Ascending aorta (tissue), 2 donors: ENCODE measurements around the gene DPP8. TPM values are rescaled to one million over a fixed set of nuclear protein-coding genes. Genes with fewer than 3 reads are reported as not detected.

Experiments
- DNase-seq, 2 donors: peaks; one replicate each; pipeline ENCODE4 v3.0.0-alpha.2; 2019; ENCODE audit warnings: low spot score in 2 of 2
- H3K27ac ChIP-seq, 2 donors: fragments of 200-600 bp; sonication (generic); one replicate each; pipeline ENCODE4 v1.5.1; 2016 to 2017; ENCODE audit warnings: mild to moderate bottlenecking in 1 of 2
- H3K27me3 ChIP-seq: fragments of 200-600 bp; sonication (generic); one replicate; pipeline ENCODE4 v1.5.1; 2017
- H3K36me3 ChIP-seq, 2 donors: fragments of 200-600 bp; sonication (generic); one replicate each; pipeline ENCODE4 v1.5.1; 2016
- H3K4me1 ChIP-seq, 2 donors: fragments of 200-600 bp; sonication (generic); one replicate each; pipeline ENCODE4 v1.5.1; 2016 to 2017; ENCODE audit warnings: mild to moderate bottlenecking in 1 of 2
- H3K4me3 ChIP-seq, 2 donors: fragments of 200-600 bp; sonication (generic); one replicate each; pipeline ENCODE4 v1.5.1; 2016 to 2017; ENCODE audit warnings: mild to moderate bottlenecking in 1 of 2
- H3K9me3 ChIP-seq, 2 donors: fragments of 200-600 bp; sonication (generic); one replicate each; pipeline ENCODE4 v1.5.1; 2016
- CTCF ChIP-seq, 3 experiments: fragments of 200-600 bp in 2 of 3; fragments of 450-650 bp in 1 of 3; sonication (generic) in 2 of 3; IDR thresholded peaks; one replicate each; pipeline ENCODE4 v1.5.1; 2016 to 2019; ENCODE audit warnings: antibody characterized with exemption in 3 of 3, mild to moderate bottlenecking in 1 of 3, moderate library complexity in 1 of 3
- intact Hi-C: fragments of 100-400 bp; cut with DNase I; formaldehyde crosslinking; loops from one replicate; pipeline ENCODE4 v1.15.1; 2023
- total RNA-seq: library from RNA; depleted of rRNA; stranded (reverse); fragments of >200 nt; gene quantifications from one replicate; pipeline ENCODE4 v1.1.0, GENCODE V29; 2016

Gene DPP8
- total RNA-seq, 1 donor from 2014 or later = 69.0 TPM

- Histone ChIP-seq H3K4me1 (peaks cover 0 to 16% of the 10 kb centered on the region in 2 donors), H3K27me3 (peaks cover 5% of the 10 kb centered on the region), H3K36me3 (no peaks in the 10 kb centered on the region), H3K9me3 (no peaks in the 10 kb centered on the region), H3K27ac (no peak overlapping the region), H3K4me3 (no peak overlapping the region)
- peak in 1 of 2 donors; percentile 9 for DNase-seq
- intact Hi-C loops = no loop called here
- no peak for TF ChIP-seq CTCF (IDR thresholded peaks at IDR 0.05)
Measured at GRCh38 chr15:65423976-65424679, 93.4 kb downstream of the DPP8 start.

GRCh38 chr15:65423150-65423975 is 94.1 kb downstream of the DPP8 start:
- H3K4me1 ChIP-seq = peaks cover 0 to 16% of the 10 kb centered on the region in 2 donors
- intact Hi-C loops = no loop called here
- no peaks in the 10 kb centered on the region for H3K36me3 ChIP-seq
- no peaks in the 10 kb centered on the region for H3K9me3 ChIP-seq
- peak overlapping the region in 1 of 2 donors; percentile 83 for H3K4me3 ChIP-seq
- no peak overlapping the region for H3K27ac ChIP-seq
- DNase-seq = peak in 1 of 2 donors; percentile 47
- TF ChIP-seq CTCF (IDR thresholded peaks at IDR 0.05) = no peak
- peaks cover 5% of the 10 kb centered on the region for H3K27me3 ChIP-seq

- no peak for DNase-seq
- peaks cover 5% of the 10 kb centered on the region for H3K27me3 ChIP-seq
- no peaks in the 10 kb centered on the region for H3K9me3 ChIP-seq
- H3K4me1 ChIP-seq = peaks cover 0 to 16% of the 10 kb centered on the region in 2 donors
- intact Hi-C loops = no loop called here
- peak overlapping the region; percentile 66 to 83 for H3K4me3 ChIP-seq
- TF ChIP-seq CTCF (IDR thresholded peaks at IDR 0.05) = no peak
- H3K27ac ChIP-seq = no peak overlapping the region
- no peaks in the 10 kb centered on the region for H3K36me3 ChIP-seq
Measured at GRCh38 chr15:65421360-65422215, 95.9 kb downstream of the DPP8 start.

- intact Hi-C loops = no loop called here
- H3K4me3 ChIP-seq = peak overlapping the region; percentile 66 to 83
- H3K27me3 ChIP-seq = peaks cover 5% of the 10 kb centered on the region
- no peak overlapping the region for H3K27ac ChIP-seq
- peaks cover 0 to 16% of the 10 kb centered on the region in 2 donors for H3K4me1 ChIP-seq
- H3K36me3 ChIP-seq = no peaks in the 10 kb centered on the region
- TF ChIP-seq CTCF (IDR thresholded peaks at IDR 0.05) = no peak
- no peak for DNase-seq
- H3K9me3 ChIP-seq = no peaks in the 10 kb centered on the region
Measured at GRCh38 chr15:65420975-65421359, 96.5 kb downstream of the DPP8 start.

GRCh38 chr15:65418596-65418995 is 98.9 kb downstream of the DPP8 start:
- H3K4me1 ChIP-seq = peaks cover 0 to 16% of the 10 kb centered on the region in 2 donors
- H3K4me3 ChIP-seq = no peak overlapping the region
- DNase-seq = no peak
- no peak overlapping the region for H3K27ac ChIP-seq
- intact Hi-C loops = no loop called here
- peaks cover 5% of the 10 kb centered on the region for H3K27me3 ChIP-seq
- TF ChIP-seq CTCF (IDR thresholded peaks at IDR 0.05) = no peak
- H3K36me3 ChIP-seq = no peaks in the 10 kb centered on the region
- no peaks in the 10 kb centered on the region for H3K9me3 ChIP-seq
